WTC11 (cell line): ENCODE measurements around the gene RENBP. TPM values are rescaled to one million over a fixed set of nuclear protein-coding genes. Genes with fewer than 3 reads are reported as not detected.

Experiments
- ATAC-seq: fragments of 200-7000 bp; cut with Tn5 transposase; 2 replicates; pipeline ENCODE4 v1.10.0; 2021; ENCODE audit warnings: mild to moderate bottlenecking, moderate library complexity
- CTCF ChIA-PET: fragments of 300-600 bp; sonication (Branson Sonifier 250); formaldehyde crosslinking; loops from one replicate; lab custom pipeline; 2021; ENCODE audit warnings: antibody characterized with exemption; lab: Charles Lee
- POLR2A ChIA-PET: fragments of 350-600 bp; sonication (Branson Sonifier 250); formaldehyde crosslinking; loops from one replicate; lab custom pipeline; 2021; ENCODE audit warnings: antibody characterized with exemption; lab: Charles Lee
- DNase-seq: peaks from one replicate; pipeline ENCODE4 v3.0.0; 2021; ENCODE audit warnings: low spot score
- H3K27ac Mint-ChIP-seq: 2 replicates; pipeline ENCODE4 v1.8.0; 2021; ENCODE audit warnings: mixed read lengths
- H3K27me3 Mint-ChIP-seq: 2 replicates; pipeline ENCODE4 v1.8.0; 2021; ENCODE audit warnings: low read depth, mild to moderate bottlenecking, moderate library complexity, mixed read lengths
- H3K36me3 Mint-ChIP-seq: 2 replicates; pipeline ENCODE4 v1.8.0; 2021; ENCODE audit warnings: mixed read lengths
- H3K4me1 Mint-ChIP-seq: 2 replicates; pipeline ENCODE4 v1.8.0; 2022; ENCODE audit warnings: mixed read lengths
- H3K4me3 Mint-ChIP-seq: 2 replicates; pipeline ENCODE4 v1.8.0; 2021; ENCODE audit warnings: mild to moderate bottlenecking, moderate library complexity, mixed read lengths
- H3K9me3 Mint-ChIP-seq: 2 replicates; pipeline ENCODE4 v1.8.0; 2021; ENCODE audit warnings: mixed read lengths
- ATF3 ChIP-seq: sonication (generic); formaldehyde crosslinking; conservative IDR thresholded peaks from 2 replicates; pipeline ENCODE4 v1.8.1; 2022; ENCODE audit warnings: mild to moderate bottlenecking, missing genetic modification reagents
- ATF6 ChIP-seq: sonication (generic); formaldehyde crosslinking; IDR thresholded peaks from 2 replicates; pipeline ENCODE4 v1.8.1; 2023; ENCODE audit warnings: mild to moderate bottlenecking, missing genetic modification reagents
- CBFB ChIP-seq: sonication (generic); formaldehyde crosslinking; IDR thresholded peaks from 2 replicates; pipeline ENCODE4 v1.8.1; 2022; ENCODE audit warnings: mild to moderate bottlenecking, low read depth, missing genetic modification reagents
- CREB1 ChIP-seq: sonication (generic); formaldehyde crosslinking; IDR thresholded peaks from 2 replicates; pipeline ENCODE4 v1.8.0; 2023; ENCODE audit warnings: mild to moderate bottlenecking, missing genetic modification reagents
- CTCF ChIP-seq: fragments of 200-600 bp; IDR thresholded peaks from 2 replicates; pipeline ENCODE4 v1.8.0; 2022; ENCODE audit warnings: antibody characterized with exemption
- E2F5 ChIP-seq: sonication (generic); formaldehyde crosslinking; IDR thresholded peaks from 2 replicates; pipeline ENCODE4 v1.8.1; 2022; ENCODE audit warnings: mild to moderate bottlenecking, moderate library complexity, missing genetic modification reagents
- EMX1 ChIP-seq: fragments of 250-450 bp; sonication (Bioruptor Pico); IDR thresholded peaks from 2 replicates; pipeline ENCODE4 v1.8.0; 2021; ENCODE audit warnings: mild to moderate bottlenecking
- GRHL2 ChIP-seq: fragments of 250-450 bp; sonication (Bioruptor Pico); IDR thresholded peaks from 2 replicates; pipeline ENCODE4 v1.8.0; 2022; ENCODE audit warnings: mild to moderate bottlenecking, moderate library complexity; ENCODE audit not compliant: insufficient replicate concordance, severe bottlenecking
- IRF1 ChIP-seq: sonication (generic); formaldehyde crosslinking; IDR thresholded peaks from 2 replicates; pipeline ENCODE4 v1.8.0; 2023; ENCODE audit warnings: missing genetic modification reagents
- KAT7 ChIP-seq: sonication (generic); formaldehyde crosslinking; IDR thresholded peaks from 2 replicates; pipeline ENCODE4 v1.8.1; 2023; ENCODE audit warnings: missing genetic modification reagents, mild to moderate bottlenecking, borderline replicate concordance
- MAX ChIP-seq: sonication (generic); formaldehyde crosslinking; IDR thresholded peaks from 2 replicates; pipeline ENCODE4 v1.8.0; 2022; ENCODE audit warnings: mild to moderate bottlenecking, missing genetic modification reagents
- MLX ChIP-seq: sonication (generic); formaldehyde crosslinking; IDR thresholded peaks from 2 replicates; pipeline ENCODE4 v1.8.1; 2023; ENCODE audit warnings: mild to moderate bottlenecking, missing genetic modification reagents, moderate library complexity
- NFE2L1 ChIP-seq: sonication (generic); formaldehyde crosslinking; IDR thresholded peaks from 2 replicates; pipeline ENCODE4 v1.8.1; 2023; ENCODE audit warnings: missing genetic modification reagents
- NFYB ChIP-seq: sonication (generic); formaldehyde crosslinking; conservative IDR thresholded peaks from 2 replicates; pipeline ENCODE4 v1.8.0; 2022; ENCODE audit warnings: low read depth, missing genetic modification reagents
- NR1H2 ChIP-seq: sonication (generic); formaldehyde crosslinking; IDR thresholded peaks from 2 replicates; pipeline ENCODE4 v1.9.0; 2021; ENCODE audit warnings: mild to moderate bottlenecking, moderate library complexity, missing genetic modification reagents
- NR2C2 ChIP-seq: sonication (generic); formaldehyde crosslinking; IDR thresholded peaks from 2 replicates; pipeline ENCODE4 v1.8.0; 2022; ENCODE audit warnings: mild to moderate bottlenecking, missing genetic modification reagents
- PREB ChIP-seq: sonication (generic); formaldehyde crosslinking; IDR thresholded peaks from 2 replicates; pipeline ENCODE4 v1.8.1; 2022; ENCODE audit warnings: mild to moderate bottlenecking, missing genetic modification reagents, moderate library complexity, borderline replicate concordance
- USF2 ChIP-seq: sonication (generic); formaldehyde crosslinking; IDR thresholded peaks from 2 replicates; pipeline ENCODE4 v1.8.1; 2023; ENCODE audit warnings: mild to moderate bottlenecking, missing genetic modification reagents, moderate library complexity
- ZBTB43 ChIP-seq: sonication (generic); formaldehyde crosslinking; IDR thresholded peaks from 2 replicates; pipeline ENCODE4 v1.8.1; 2023; ENCODE audit warnings: mild to moderate bottlenecking, missing genetic modification reagents
- ZNF121 ChIP-seq: sonication (generic); formaldehyde crosslinking; IDR thresholded peaks from 2 replicates; pipeline ENCODE4 v1.8.0; 2023; ENCODE audit warnings: missing genetic modification reagents
- ZNF317 ChIP-seq: sonication (generic); formaldehyde crosslinking; IDR thresholded peaks from 2 replicates; pipeline ENCODE4 v1.8.1; 2023; ENCODE audit warnings: low read depth, mild to moderate bottlenecking, moderate library complexity, missing genetic modification reagents, borderline replicate concordance
- ZSCAN18 ChIP-seq: fragments of 250-450 bp; sonication (Bioruptor Pico); IDR thresholded peaks from 2 replicates; pipeline ENCODE4 v2.1.2; 2022; ENCODE audit warnings: mild to moderate bottlenecking, moderate library complexity
- total RNA-seq: library from RNA; stranded (reverse); gene quantifications from 3 replicates; pipeline ENCODE4 v1.2.3, GENCODE V29; 2021

Gene RENBP
- total RNA-seq, 1 experiment from 2014 or later = 14.0 TPM

- Mint-ChIP-seq H3K36me3 (no peaks in the 10 kb centered on the region), H3K27ac (no peak overlapping the region), H3K9me3 (no peaks in the 10 kb centered on the region), H3K27me3 (no peaks in the 10 kb centered on the region), H3K4me3 (no peak overlapping the region)
- ATAC-seq (no peak), DNase-seq (no peak)
- CTCF ChIA-PET = no interaction called here
- no peak for TF ChIP-seq ATF3
- no peak for TF ChIP-seq ZNF121 (CRISPR knock-in tag)
- TF ChIP-seq USF2 (CRISPR knock-in tag) = no peak
- no peak for TF ChIP-seq NR2C2
- no peak for TF ChIP-seq E2F5 (CRISPR knock-in tag)
- no peak for TF ChIP-seq MLX (CRISPR knock-in tag)
- TF ChIP-seq EMX1 (CRISPR knock-in tag) = no peak
- TF ChIP-seq MAX = no peak
- no peak for TF ChIP-seq ATF6 (CRISPR knock-in tag)
- no peak for TF ChIP-seq ZSCAN18
- no peak for TF ChIP-seq NR1H2 (CRISPR knock-in tag)
- TF ChIP-seq CBFB (CRISPR knock-in tag) = no peak
- TF ChIP-seq IRF1 (CRISPR knock-in tag) = no peak
- TF ChIP-seq, all 79 proteins: peak for 0
- POLR2A ChIA-PET = interaction anchor here (0.6 kb wide), 1 partner anchor 11 kb away, joined by 3 read pairs; the partner anchor contains the start of gene HCFC1
- peaks cover 4% of the 10 kb centered on the region; the same call in 1 of the 2 replicates for H3K4me1 Mint-ChIP-seq
Observed at GRCh38 chrX:153981771-153982533, 37.5 kb upstream of the RENBP start.

GRCh38 chrX:153981231-153981630 lies 36.8 kb upstream of the RENBP start:
- CTCF ChIA-PET = no interaction called here
- DNase-seq = no peak
- Mint-ChIP-seq H3K4me1 (peaks cover 4% of the 10 kb centered on the region; the same call in 1 of the 2 replicates), H3K4me3 (no peak overlapping the region), H3K27me3 (no peaks in the 10 kb centered on the region), H3K27ac (peak overlapping the region; percentile 44), H3K9me3 (no peaks in the 10 kb centered on the region), H3K36me3 (no peaks in the 10 kb centered on the region)
- POLR2A ChIA-PET = interaction anchor here (0.6 kb wide), 1 partner anchor 10 kb away, joined by 3 read pairs; the partner anchor contains the start of gene HCFC1
- ATAC-seq = no peak
- no peak for TF ChIP-seq PREB
- no peak for TF ChIP-seq ZNF317 (CRISPR knock-in tag)
- TF ChIP-seq NFYB (CRISPR knock-in tag) = no peak
- TF ChIP-seq GRHL2 (CRISPR knock-in tag) = no peak
- TF ChIP-seq ZBTB43 = no peak
- no peak for TF ChIP-seq CREB1 (CRISPR knock-in tag)
- TF ChIP-seq NFE2L1 = no peak
- no peak for TF ChIP-seq CTCF
- no peak for TF ChIP-seq KAT7 (CRISPR knock-in tag)
